ENCODE results near the gene CRISPLD2. TPM values are rescaled to one million over a fixed set of nuclear protein-coding genes. Genes with fewer than 3 reads are reported as not detected.

Gene CRISPLD2
- total RNA-seq, 1 experiment from 2014 or later, result 0.28 TPM

GRCh38 chr16:84836234-84836647 lies 16.5 kb downstream of the CRISPLD2 start:
- H3K4me3 Mint-ChIP-seq (ENCODE audit: unreplicated experiment), result no peak overlapping the region
- peaks cover 9% of the 10 kb centered on the region for H3K27me3 Mint-ChIP-seq (ENCODE audit: insufficient read depth, unreplicated experiment)
- H3K27ac Mint-ChIP-seq (ENCODE audit: low read depth, unreplicated experiment), result peak overlapping the region; percentile 93
- TF ChIP-seq, protein P1, sequence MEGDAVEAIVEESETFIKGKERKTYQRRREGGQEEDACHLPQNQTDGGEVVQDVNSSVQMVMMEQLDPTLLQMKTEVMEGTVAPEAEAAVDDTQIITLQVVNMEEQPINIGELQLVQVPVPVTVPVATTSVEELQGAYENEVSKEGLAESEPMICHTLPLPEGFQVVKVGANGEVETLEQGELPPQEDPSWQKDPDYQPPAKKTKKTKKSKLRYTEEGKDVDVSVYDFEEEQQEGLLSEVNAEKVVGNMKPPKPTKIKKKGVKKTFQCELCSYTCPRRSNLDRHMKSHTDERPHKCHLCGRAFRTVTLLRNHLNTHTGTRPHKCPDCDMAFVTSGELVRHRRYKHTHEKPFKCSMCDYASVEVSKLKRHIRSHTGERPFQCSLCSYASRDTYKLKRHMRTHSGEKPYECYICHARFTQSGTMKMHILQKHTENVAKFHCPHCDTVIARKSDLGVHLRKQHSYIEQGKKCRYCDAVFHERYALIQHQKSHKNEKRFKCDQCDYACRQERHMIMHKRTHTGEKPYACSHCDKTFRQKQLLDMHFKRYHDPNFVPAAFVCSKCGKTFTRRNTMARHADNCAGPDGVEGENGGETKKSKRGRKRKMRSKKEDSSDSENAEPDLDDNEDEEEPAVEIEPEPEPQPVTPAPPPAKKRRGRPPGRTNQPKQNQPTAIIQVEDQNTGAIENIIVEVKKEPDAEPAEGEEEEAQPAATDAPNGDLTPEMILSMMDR (IDR thresholded peaks at IDR 0.05; ENCODE audit: unreplicated experiment), result no peak
- H3K4me1 Mint-ChIP-seq (ENCODE audit: insufficient read depth, unreplicated experiment), result peaks cover 28% of the 10 kb centered on the region
- intact Hi-C loops (cut with micrococcal nuclease), result no loop called here
- BruUV-seq (replicated peaks), result no TSS peak
- peak; percentile 97 for DNase-seq (ENCODE audit: unreplicated experiment)
- no peaks in the 10 kb centered on the region for H3K9me3 Mint-ChIP-seq (ENCODE audit: unreplicated experiment)
- CTCF ChIA-PET, result interaction anchor here (0.6 to 0.7 kb wide), 4 partner anchors 11 to 201 kb away, joined by 3 to 5 read pairs (median 4); no protein-coding TSS in a partner anchor
- POLR2A ChIA-PET, result interaction anchor here (0.6 to 1.7 kb wide), 2 partner anchors 11 to 76 kb away, joined by 3 to 8 read pairs; no protein-coding TSS in a partner anchor
- peaks cover 6% of the 10 kb centered on the region for H3K36me3 Mint-ChIP-seq (ENCODE audit: insufficient read depth, unreplicated experiment)

DNA sequence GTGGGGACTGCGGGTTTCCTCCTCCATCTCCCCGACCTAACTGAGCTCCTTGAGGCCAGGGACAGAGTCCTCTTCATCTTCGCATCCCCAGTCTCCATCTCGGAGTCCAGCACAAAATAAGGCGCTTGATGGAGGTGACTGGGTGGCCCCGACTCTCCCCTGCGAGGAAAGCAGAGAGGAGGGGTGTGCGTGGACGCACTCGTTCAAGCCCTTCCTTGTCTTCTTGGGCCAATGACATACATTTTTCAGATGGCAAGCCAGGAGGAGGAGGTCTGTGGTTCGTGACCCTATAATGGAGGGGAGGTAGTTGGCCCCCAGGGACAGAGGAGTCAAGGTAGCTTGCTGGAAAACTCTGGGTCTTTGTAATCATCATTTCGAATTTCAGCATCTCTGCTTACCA lies 17.2 kb downstream of the CRISPLD2 start:
- peaks cover 28% of the 10 kb centered on the region for H3K4me1 Mint-ChIP-seq (ENCODE audit: insufficient read depth, unreplicated experiment)
- no peaks in the 10 kb centered on the region for H3K9me3 Mint-ChIP-seq (ENCODE audit: unreplicated experiment)
- TF ChIP-seq, protein P1 (IDR thresholded peaks at IDR 0.05; ENCODE audit: unreplicated experiment), result no peak
- peaks cover 16% of the 10 kb centered on the region for H3K27me3 Mint-ChIP-seq (ENCODE audit: insufficient read depth, unreplicated experiment)
- H3K36me3 Mint-ChIP-seq (ENCODE audit: insufficient read depth, unreplicated experiment), result peaks cover 6% of the 10 kb centered on the region
- intact Hi-C loops (cut with micrococcal nuclease), result no loop called here
- no peak overlapping the region for H3K27ac Mint-ChIP-seq (ENCODE audit: low read depth, unreplicated experiment)
- no peak for DNase-seq (ENCODE audit: unreplicated experiment)
- H3K4me3 Mint-ChIP-seq (ENCODE audit: unreplicated experiment), result no peak overlapping the region
- BruUV-seq (replicated peaks), result no TSS peak
- ChIA-PET POLR2A (interaction anchor here (1.7 kb wide), 1 partner anchor 11 kb away, joined by 8 read pairs; no protein-coding TSS in a partner anchor), CTCF (interaction anchor here (0.7 to 0.9 kb wide), 2 partner anchors 115 to 130 kb away, joined by 3 read pairs; no protein-coding TSS in a partner anchor)

DNA sequence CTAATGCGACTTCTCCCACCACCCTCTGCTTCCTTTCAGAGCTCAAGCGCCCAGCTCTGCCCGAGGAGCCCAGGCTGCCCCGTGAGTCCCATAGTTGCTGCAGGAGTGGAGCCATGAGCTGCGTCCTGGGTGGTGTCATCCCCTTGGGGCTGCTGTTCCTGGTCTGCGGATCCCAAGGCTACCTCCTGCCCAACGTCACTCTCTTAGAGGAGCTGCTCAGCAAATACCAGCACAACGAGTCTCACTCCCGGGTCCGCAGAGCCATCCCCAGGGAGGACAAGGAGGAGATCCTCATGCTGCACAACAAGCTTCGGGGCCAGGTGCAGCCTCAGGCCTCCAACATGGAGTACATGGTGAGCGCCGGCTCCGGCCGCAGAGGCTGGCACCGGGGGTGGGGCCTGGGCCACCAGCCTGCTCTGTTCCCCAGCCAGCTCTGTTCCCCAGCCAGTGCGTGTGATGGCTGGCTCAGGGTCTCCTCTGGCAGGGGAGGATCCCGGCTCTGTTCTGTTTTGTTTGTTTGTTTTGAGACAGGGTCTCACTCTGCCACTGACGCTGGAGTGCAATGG lies 18.7 kb downstream of the CRISPLD2 start:
- POLR2A ChIA-PET, result interaction anchor here (0.6 to 2.2 kb wide), 3 partner anchors 12 to 113 kb away, joined by 3 to 8 read pairs (median 3); no protein-coding TSS in a partner anchor
- H3K27me3 Mint-ChIP-seq (ENCODE audit: insufficient read depth, unreplicated experiment), result peaks cover 16% of the 10 kb centered on the region
- BruUV-seq (replicated peaks), result no TSS peak
- DNase-seq (ENCODE audit: unreplicated experiment), result no peak
- peak overlapping the region; percentile 5 for H3K27ac Mint-ChIP-seq (ENCODE audit: low read depth, unreplicated experiment)
- H3K9me3 Mint-ChIP-seq (ENCODE audit: unreplicated experiment), result no peaks in the 10 kb centered on the region
- peaks cover 22% of the 10 kb centered on the region for H3K4me1 Mint-ChIP-seq (ENCODE audit: insufficient read depth, unreplicated experiment)
- intact Hi-C loops (cut with micrococcal nuclease), result no loop called here
- CTCF ChIA-PET, result interaction anchor here (0.6 to 1.8 kb wide), 5 partner anchors 43 to 133 kb away, joined by 3 to 7 read pairs (median 3); no protein-coding TSS in a partner anchor
- no peak overlapping the region for H3K4me3 Mint-ChIP-seq (ENCODE audit: unreplicated experiment)
- TF ChIP-seq, protein P1 (IDR thresholded peaks at IDR 0.05; ENCODE audit: unreplicated experiment), result no peak
- peaks cover 6% of the 10 kb centered on the region for H3K36me3 Mint-ChIP-seq (ENCODE audit: insufficient read depth, unreplicated experiment)

DNA sequence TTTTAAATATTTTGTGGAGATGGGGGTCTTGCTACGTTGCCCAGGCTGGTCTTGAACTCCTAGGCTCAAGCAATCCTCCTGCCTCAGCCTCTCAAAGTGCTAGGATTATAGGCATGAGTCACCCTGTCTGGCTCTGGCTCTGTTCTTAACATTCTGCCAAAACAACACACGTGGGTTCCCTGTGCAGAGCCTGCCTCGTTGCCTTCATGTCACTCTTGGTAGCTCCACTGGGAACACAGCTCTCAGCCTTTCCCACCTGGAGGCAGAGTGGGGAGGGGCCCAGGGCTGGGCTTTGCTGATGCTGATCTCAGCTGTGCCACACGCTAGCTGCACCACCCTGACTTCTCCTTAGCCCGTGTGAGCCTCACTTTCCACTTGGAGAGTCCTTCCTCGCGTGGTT lies 19.3 kb downstream of the CRISPLD2 start:
- CTCF ChIA-PET, result interaction anchor here (0.6 to 1.8 kb wide), 4 partner anchors 42 to 132 kb away, joined by 3 to 7 read pairs (median 4); no protein-coding TSS in a partner anchor
- no TSS peak for BruUV-seq (replicated peaks)
- H3K4me1 Mint-ChIP-seq (ENCODE audit: insufficient read depth, unreplicated experiment), result peaks cover 22% of the 10 kb centered on the region
- no peak overlapping the region for H3K27ac Mint-ChIP-seq (ENCODE audit: low read depth, unreplicated experiment)
- TF ChIP-seq, protein P1 (IDR thresholded peaks at IDR 0.05; ENCODE audit: unreplicated experiment), result no peak
- intact Hi-C loops (cut with micrococcal nuclease), result no loop called here
- H3K27me3 Mint-ChIP-seq (ENCODE audit: insufficient read depth, unreplicated experiment), result peaks cover 16% of the 10 kb centered on the region
- POLR2A ChIA-PET, result interaction anchor here (0.6 to 2.2 kb wide), 2 partner anchors 12 to 88 kb away, joined by 3 to 8 read pairs; no protein-coding TSS in a partner anchor
- DNase-seq (ENCODE audit: unreplicated experiment), result peak; percentile 81
- H3K36me3 Mint-ChIP-seq (ENCODE audit: insufficient read depth, unreplicated experiment), result peaks cover 6% of the 10 kb centered on the region
- H3K4me3 Mint-ChIP-seq (ENCODE audit: unreplicated experiment), result no peak overlapping the region
- H3K9me3 Mint-ChIP-seq (ENCODE audit: unreplicated experiment), result no peaks in the 10 kb centered on the region

Measured in MCF 10A (cell line).